Epithelial cell of proximal tubule (primary cell): ENCODE results near the gene RARRES2. TPM values are rescaled to one million over a fixed set of nuclear protein-coding genes. Genes with fewer than 3 reads are reported as not detected.

Source experiments
- DNase-seq: peaks from one replicate; pipeline ENCODE4 v3.0.0-alpha.2; 2011; ENCODE audit warnings: low read depth
- H3K4me3 ChIP-seq: 2 replicates; pipeline ENCODE4 v1.5.1; 2011; ENCODE audit warnings: low read depth, mild to moderate bottlenecking, low read length
- total RNA-seq: library from RNA; depleted of rRNA; stranded (reverse); fragments of >200 nt; gene quantifications from 2 replicates; pipeline ENCODE4 v1.2.3, GENCODE V29; 2015
- TF ChIP-seq, protein P1 (sequence below): conservative IDR thresholded peaks from 2 replicates; pipeline ENCODE4 v1.5.1; 2012; ENCODE audit warnings: low read depth, mild to moderate bottlenecking, low read length

The RARRES2 gene
- total RNA-seq, 1 donor from 2014 or later, result 9.1 TPM

DNA sequence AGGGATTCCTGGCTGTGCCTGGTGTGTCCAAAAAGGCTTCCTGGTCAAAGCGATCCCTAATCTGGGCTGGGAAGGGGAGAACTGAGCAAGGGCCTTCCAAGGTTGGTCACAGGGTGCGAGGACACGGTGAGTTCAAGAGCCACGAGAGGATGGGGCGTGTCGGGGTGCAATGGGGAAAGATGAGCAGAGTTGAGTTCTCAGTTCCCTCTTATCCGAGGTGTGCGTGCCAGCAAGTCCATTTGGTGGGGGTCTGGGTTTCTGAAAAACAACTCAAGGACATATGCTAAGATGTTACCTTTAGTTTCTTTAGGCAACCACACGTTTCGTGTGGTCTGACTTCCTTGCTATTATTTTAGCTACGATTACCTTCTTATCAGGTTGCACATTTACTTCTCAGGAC, 39.0 kb upstream of the RARRES2 start:
- TF ChIP-seq, protein P1, sequence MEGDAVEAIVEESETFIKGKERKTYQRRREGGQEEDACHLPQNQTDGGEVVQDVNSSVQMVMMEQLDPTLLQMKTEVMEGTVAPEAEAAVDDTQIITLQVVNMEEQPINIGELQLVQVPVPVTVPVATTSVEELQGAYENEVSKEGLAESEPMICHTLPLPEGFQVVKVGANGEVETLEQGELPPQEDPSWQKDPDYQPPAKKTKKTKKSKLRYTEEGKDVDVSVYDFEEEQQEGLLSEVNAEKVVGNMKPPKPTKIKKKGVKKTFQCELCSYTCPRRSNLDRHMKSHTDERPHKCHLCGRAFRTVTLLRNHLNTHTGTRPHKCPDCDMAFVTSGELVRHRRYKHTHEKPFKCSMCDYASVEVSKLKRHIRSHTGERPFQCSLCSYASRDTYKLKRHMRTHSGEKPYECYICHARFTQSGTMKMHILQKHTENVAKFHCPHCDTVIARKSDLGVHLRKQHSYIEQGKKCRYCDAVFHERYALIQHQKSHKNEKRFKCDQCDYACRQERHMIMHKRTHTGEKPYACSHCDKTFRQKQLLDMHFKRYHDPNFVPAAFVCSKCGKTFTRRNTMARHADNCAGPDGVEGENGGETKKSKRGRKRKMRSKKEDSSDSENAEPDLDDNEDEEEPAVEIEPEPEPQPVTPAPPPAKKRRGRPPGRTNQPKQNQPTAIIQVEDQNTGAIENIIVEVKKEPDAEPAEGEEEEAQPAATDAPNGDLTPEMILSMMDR, result no peak
- H3K4me3 ChIP-seq, result peak overlapping the region; percentile 89
- no peak for DNase-seq

- TF ChIP-seq, protein P1, result no peak
- peak overlapping the region; percentile 89 for H3K4me3 ChIP-seq
- DNase-seq, result no peak
These were observed 38.3 kb upstream of the RARRES2 start for GRCh38 chr7:150379441-150380379.

DNA sequence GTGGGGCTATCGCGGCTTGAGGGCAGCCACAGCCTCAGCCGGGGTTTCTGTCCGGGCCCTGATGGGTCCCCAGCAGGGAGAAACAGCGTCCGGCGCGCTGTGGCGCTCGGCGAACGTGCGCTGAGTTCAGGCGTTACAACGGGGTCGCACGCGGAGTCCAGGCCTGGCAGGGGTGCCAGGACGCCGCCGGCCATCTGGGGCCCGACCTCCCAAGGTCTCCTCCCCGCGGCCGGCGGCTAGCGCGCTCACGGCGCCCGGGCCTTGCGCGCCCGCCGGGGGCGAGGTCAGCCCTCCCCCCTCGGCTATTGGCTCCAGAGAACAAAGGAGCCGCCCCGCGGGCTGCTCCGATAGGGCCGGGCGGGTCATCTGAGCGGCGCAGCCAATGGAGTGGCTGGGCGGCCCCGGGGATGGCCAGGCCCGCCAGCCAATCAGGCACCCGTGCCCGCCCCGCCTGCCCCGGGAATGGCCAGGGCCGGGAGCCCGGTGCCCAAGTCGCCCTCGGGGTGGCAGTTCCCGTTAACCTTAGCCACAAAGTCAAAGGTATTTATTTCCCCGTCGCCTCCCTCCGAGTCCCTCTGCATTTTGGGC, 37.5 kb upstream of the RARRES2 start, which contains the start of gene ZNF775:
Gene ZNF775, plus strand, starts transcription at position 478 of the 588 bp plus-strand sequence. CDS start 9,141 bp downstream, outside the sequence.
- peak within 1 kb of the TSS; percentile 89 for H3K4me3 ChIP-seq
- DNase-seq, result no peak
- TF ChIP-seq, protein P1, result no peak

DNA sequence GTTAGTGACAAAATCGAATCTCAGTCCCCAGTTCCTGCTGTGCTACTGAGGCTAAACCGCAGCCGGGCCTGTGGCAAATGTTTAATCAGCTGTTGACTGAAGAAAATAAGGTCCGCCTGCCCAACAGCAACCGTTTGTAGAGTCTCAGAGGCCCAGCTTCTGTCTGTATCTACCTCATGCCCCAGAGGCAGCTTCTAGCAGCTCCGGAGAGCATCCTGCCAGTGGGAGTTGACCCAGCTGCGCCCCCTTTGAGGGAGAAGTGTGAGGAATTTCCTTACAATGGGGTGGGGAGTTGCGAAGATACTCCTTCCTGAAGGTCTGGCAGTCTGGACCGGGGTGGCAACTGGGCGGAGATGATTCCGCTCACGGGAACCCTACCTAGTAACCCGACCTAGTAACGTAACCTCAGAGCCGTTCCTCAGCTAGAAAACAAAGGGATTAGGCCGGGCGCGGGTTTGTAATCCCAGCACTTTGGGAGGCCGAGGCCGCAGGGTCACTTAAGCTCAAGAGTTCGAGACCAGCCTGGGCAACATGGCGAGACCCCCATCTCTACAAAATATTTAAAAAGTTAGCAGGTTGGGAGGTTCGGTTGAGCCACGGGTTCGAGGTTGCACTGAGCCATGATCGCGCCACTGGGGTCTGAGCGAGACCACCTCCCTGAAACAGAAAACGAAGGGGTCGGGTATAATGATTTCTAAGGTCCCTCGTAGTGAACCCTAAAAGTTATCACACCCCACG, 36.9 kb upstream of the RARRES2 start:
- no peak for DNase-seq
- H3K4me3 ChIP-seq, result peak overlapping the region; percentile 89
- TF ChIP-seq, protein P1, result peak; percentile 31

DNA sequence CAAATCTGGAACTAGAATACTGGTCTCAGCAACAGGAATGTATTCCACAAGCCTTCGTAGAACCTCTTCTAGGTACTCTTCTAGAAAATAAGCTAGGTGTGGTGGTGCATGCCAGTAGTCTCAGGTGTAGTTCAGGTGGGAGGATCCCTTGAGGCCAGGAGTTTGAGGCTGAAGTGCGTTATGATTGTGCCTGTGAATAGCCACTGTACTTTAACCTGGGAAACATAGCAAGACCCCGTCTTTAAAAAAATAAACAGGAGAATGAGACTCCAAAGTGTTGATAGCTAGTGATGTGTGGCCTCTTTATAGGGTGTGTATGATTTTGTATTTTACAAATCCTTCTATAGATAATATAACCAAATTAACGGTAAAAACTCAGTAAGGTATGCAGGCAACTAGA, 36.2 kb upstream of the RARRES2 start:
- no peak overlapping the region for H3K4me3 ChIP-seq
- TF ChIP-seq, protein P1, result no peak
- DNase-seq, result no peak

DNA sequence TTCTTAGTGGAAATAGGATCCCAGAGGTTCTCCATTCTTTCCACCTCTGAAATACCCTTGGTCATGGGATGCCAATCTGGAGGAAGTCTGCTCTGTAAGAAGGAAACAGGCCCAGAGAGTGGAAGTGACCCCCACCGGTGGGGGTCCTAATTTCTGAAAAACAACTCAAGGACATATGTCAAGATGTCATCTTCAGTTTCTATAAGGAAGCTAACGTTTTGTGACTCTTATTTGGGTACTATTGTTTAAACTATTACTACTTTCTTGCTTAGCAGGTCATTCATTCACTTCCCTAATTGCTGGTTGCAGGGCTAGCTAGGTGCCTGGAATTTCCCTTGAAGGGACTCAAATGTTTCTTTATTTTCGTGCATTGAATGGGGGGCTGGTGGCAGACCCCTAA, 35.8 kb upstream of the RARRES2 start:
- TF ChIP-seq, protein P1, result no peak
- no peak for DNase-seq
- no peak overlapping the region for H3K4me3 ChIP-seq
